A549 (cell line): Measurements from ENCODE around the gene MAL. TPM values are rescaled to one million over a fixed set of nuclear protein-coding genes. Genes with fewer than 3 reads are reported as not detected.

Experiments
- ATAC-seq, 2 experiments: fragments of 200-7000 bp in 1 of 2; fragments of >200 bp in 1 of 2; cut with Nextera tagmentation in 1 of 2; cut with Tn5 transposase in 1 of 2; 3 replicates each; pipeline versions ENCODE4 v1.8.0 to v1.9.1; 2018 to 2020; ENCODE audit warnings: mild to moderate bottlenecking in 1 of 2, moderate library complexity in 1 of 2
- CTCF ChIA-PET: fragments of 300-600 bp; sonication (Branson Sonifier 250); formaldehyde crosslinking; extraction: SDS; loops from one replicate; lab custom pipeline; 2021; ENCODE audit warnings: antibody characterized with exemption, inconsistent platforms; lab: Yijun Ruan, JAX
- POLR2A ChIA-PET: fragments of 350-600 bp; formaldehyde crosslinking; extraction: SDS; loops from one replicate; lab custom pipeline; 2021; ENCODE audit warnings: antibody characterized with exemption, inconsistent platforms; lab: Yijun Ruan, JAX
- DNase-seq, 2 experiments: peaks; one replicate each; pipeline versions ENCODE4 v3.0.0 to v3.0.0-alpha.2; 2011 to 2016; ENCODE audit warnings: low read depth in 1 of 2, low spot score in 1 of 2
- FAIRE-seq: peaks from 2 replicates; lab custom pipeline; 2011; peaks lifted over from hg19 to GRCh38; lab: Jason Lieb, UNC
- H3K27ac ChIP-seq, 2 experiments: fragments of >200 bp; sonication (Bioruptor Twin); formaldehyde crosslinking; 3 replicates each; pipeline ENCODE4 v1.5.1; 2016 to 2017
- H3K4me1 ChIP-seq: fragments of >200 bp; sonication (Bioruptor Twin); formaldehyde crosslinking; 3 replicates; pipeline ENCODE4 v1.6.1; 2016
- H3K4me2 ChIP-seq: fragments of >200 bp; sonication (Bioruptor Twin); formaldehyde crosslinking; 3 replicates; pipeline ENCODE4 v1.6.1; 2016
- H3K4me3 ChIP-seq: fragments of >200 bp; sonication (Bioruptor Twin); formaldehyde crosslinking; 3 replicates; pipeline ENCODE4 v1.5.1; 2016
- H3K9me3 ChIP-seq: fragments of >200 bp; sonication (Bioruptor Twin); formaldehyde crosslinking; 3 replicates; pipeline ENCODE4 v1.6.1; 2016
- BHLHE40 ChIP-seq: IDR thresholded peaks from 2 replicates; pipeline ENCODE4 v1.6.1; 2012; ENCODE audit warnings: low read depth, low read length, inconsistent platforms
- CEBPB ChIP-seq, 2 experiments: fragments of >200 bp in 1 of 2; sonication (Bioruptor Twin) in 1 of 2; formaldehyde crosslinking in 1 of 2; IDR thresholded peaks; 2 replicates each; pipeline ENCODE4 v1.6.1; 2012 to 2016
- CHD2 ChIP-seq: fragments of 150-350 bp; IDR thresholded peaks from 2 replicates; pipeline ENCODE4 v1.6.1; 2014; ENCODE audit warnings: low read length; ENCODE audit not compliant: partially characterized antibody
- CHD4 ChIP-seq: fragments of 200-600 bp; sonication (generic); IDR thresholded peaks from 2 replicates; pipeline ENCODE4 v1.6.1; 2016; ENCODE audit warnings: antibody characterized with exemption, mild to moderate bottlenecking, borderline replicate concordance
- EP300 ChIP-seq, 2 experiments: fragments of >200 bp; sonication (Bioruptor Twin); formaldehyde crosslinking; IDR thresholded peaks; 2 replicates in 1 of 2; 3 replicates in 1 of 2; pipeline ENCODE4 v1.6.1; 2016 to 2017
- FOSB ChIP-seq: fragments of 250-450 bp; sonication (Bioruptor Pico); IDR thresholded peaks from 2 replicates; pipeline ENCODE4 v1.5.0; 2020; ENCODE audit warnings: mild to moderate bottlenecking, moderate library complexity
- FOSL2 ChIP-seq, 2 experiments: fragments of 450-650 bp in 1 of 2; fragments of >200 bp in 1 of 2; sonication (Bioruptor Twin) in 1 of 2; formaldehyde crosslinking; IDR thresholded peaks; 2 replicates each; pipeline versions ENCODE4 v1.5.0 to v1.6.1; 2016 to 2020; ENCODE audit warnings: mild to moderate bottlenecking in 1 of 2, moderate library complexity in 1 of 2
- GATA3 ChIP-seq: IDR thresholded peaks from 2 replicates; pipeline ENCODE4 v1.6.1; 2012; ENCODE audit warnings: borderline replicate concordance
- HEYL ChIP-seq: fragments of 250-450 bp; sonication (Bioruptor Pico); IDR thresholded peaks from 2 replicates; pipeline ENCODE4 v1.8.0; 2021; ENCODE audit warnings: mild to moderate bottlenecking, moderate library complexity
- HMGXB4 ChIP-seq: fragments of 250-450 bp; sonication (Bioruptor Pico); IDR thresholded peaks from 2 replicates; pipeline ENCODE4 v1.5.0; 2021; ENCODE audit warnings: mild to moderate bottlenecking, moderate library complexity, borderline replicate concordance
- HOXB5 ChIP-seq: fragments of 250-450 bp; sonication (Bioruptor Pico); IDR thresholded peaks from 2 replicates; pipeline ENCODE4 v1.5.0; 2020; ENCODE audit warnings: mild to moderate bottlenecking, moderate library complexity
- JUN ChIP-seq, 2 experiments: fragments of >200 bp; sonication (Bioruptor Twin); formaldehyde crosslinking; IDR thresholded peaks; 2 replicates in 1 of 2; 3 replicates in 1 of 2; pipeline ENCODE4 v1.6.1; 2016 to 2017
- KDM1A ChIP-seq: fragments of 200-600 bp; sonication (generic); IDR thresholded peaks from 2 replicates; pipeline ENCODE4 v1.6.1; 2016; ENCODE audit warnings: low read depth, mild to moderate bottlenecking
- KDM5A ChIP-seq: fragments of 200-600 bp; sonication (generic); IDR thresholded peaks from 2 replicates; pipeline ENCODE4 v1.6.1; 2016; ENCODE audit warnings: antibody characterized with exemption, mild to moderate bottlenecking
- MAFK ChIP-seq: fragments of 450-650 bp; IDR thresholded peaks from 2 replicates; pipeline ENCODE4 v1.6.1; 2014; ENCODE audit not compliant: partially characterized antibody
- MAX ChIP-seq: IDR thresholded peaks from 2 replicates; pipeline ENCODE4 v1.6.1; 2012
- MAZ ChIP-seq: fragments of 150-350 bp; IDR thresholded peaks from 2 replicates; pipeline ENCODE4 v1.6.1; 2014; ENCODE audit warnings: antibody characterized with exemption, low read depth, low read length, borderline replicate concordance
- POLR2A ChIP-seq: IDR thresholded peaks from 2 replicates; pipeline ENCODE4 v1.6.1; 2012; ENCODE audit warnings: mild to moderate bottlenecking, low read length
- RAD21 ChIP-seq, 2 experiments: fragments of >200 bp in 1 of 2; sonication (Bioruptor Twin) in 1 of 2; formaldehyde crosslinking in 1 of 2; IDR thresholded peaks in 1 of 2; conservative IDR thresholded peaks in 1 of 2; 2 replicates in 1 of 2; 3 replicates in 1 of 2; pipeline ENCODE4 v1.6.1; 2012 to 2018; ENCODE audit warnings: inconsistent platforms in 1 of 2
- REST ChIP-seq: fragments of 200-600 bp; sonication (generic); IDR thresholded peaks from 2 replicates; pipeline ENCODE4 v1.6.1; 2016; ENCODE audit warnings: antibody characterized with exemption, mild to moderate bottlenecking, moderate library complexity
- RFX5 ChIP-seq: fragments of 450-650 bp; IDR thresholded peaks from 2 replicates; pipeline ENCODE4 v1.7.1; 2014; ENCODE audit warnings: antibody characterized with exemption, mild to moderate bottlenecking, moderate library complexity
- SREBF2 ChIP-seq: fragments of 450-650 bp; IDR thresholded peaks from 2 replicates; pipeline ENCODE4 v1.6.1; 2014; ENCODE audit warnings: mild to moderate bottlenecking, moderate library complexity
- ZNF302 ChIP-seq: fragments of 250-450 bp; sonication (Bioruptor Pico); IDR thresholded peaks from 2 replicates; pipeline ENCODE4 v1.9.0; 2021; ENCODE audit warnings: inconsistent platforms, mild to moderate bottlenecking, moderate library complexity
- WGBS: methylation state at CpG from one replicate; pipeline ENCODE4 v1.1.6; 2017; ENCODE audit errors: missing lambda C conversion rate; 5-methylcytosine and 5-hydroxymethylcytosine counted together
- polyA plus RNA-seq, 4 experiments: library from polyadenylated mRNA; depleted of rRNA in 3 of 4; stranded (reverse); fragments of >200 nt; fragmentation: RNase III in 1 of 4; extraction: RNeasy Plus Mini Kit Qiagen cat#74134 plus additional on column Dnase treatment in 1 of 4; gene quantifications; 2 replicates in 3 of 4; 3 replicates in 1 of 4; pipeline ENCODE4 v1.2.3, GENCODE V29; 2011 to 2017

The MAL gene
- polyA plus RNA-seq, 2 of the 4 experiments (the other 2 are of a cell fraction): not detected

GRCh38 chr2:95052307-95052706, 26.8 kb downstream of the MAL start:
- CTCF ChIA-PET: interaction anchor here (0.8 to 6.1 kb wide), 5 partner anchors 11 to 66 kb away, joined by 3 to 45 read pairs (median 24); partner anchors contain the start of gene MAL
- 38% methylated on average over 6 of the region's 6 CpGs for WGBS
- H3K4me3 ChIP-seq: no peak overlapping the region
- H3K27ac ChIP-seq: no peak overlapping the region
- H3K4me2 ChIP-seq: no peak overlapping the region
- H3K4me1 ChIP-seq: no peaks in the 10 kb centered on the region
- H3K9me3 ChIP-seq: no peaks in the 10 kb centered on the region; the same call in 2 of the 3 replicates
- DNase-seq (no peak), FAIRE-seq (no peak)
- POLR2A ChIA-PET: no interaction called here
- TF ChIP-seq EP300 (IDR thresholded peaks at IDR 0.05): no peak
- TF ChIP-seq JUN (IDR thresholded peaks at IDR 0.05): no peak
- TF ChIP-seq CEBPB (IDR thresholded peaks at IDR 0.05): no peak
- no peak for TF ChIP-seq CHD4
- no peak for TF ChIP-seq ZNF302 (CRISPR knock-in tag)
- TF ChIP-seq, all 56 proteins: peak for 0
- no peak for ATAC-seq

GRCh38 chr2:95052804-95053479, 27.4 kb downstream of the MAL start:
- 44% methylated on average over 13 of the region's 13 CpGs for WGBS
- POLR2A ChIA-PET: no interaction called here
- Histone ChIP-seq H3K4me1 (no peaks in the 10 kb centered on the region), H3K27ac (no peak overlapping the region), H3K4me2 (no peak overlapping the region), H3K9me3 (no peaks in the 10 kb centered on the region; the same call in 2 of the 3 replicates)
- DNase-seq: no peak
- TF ChIP-seq MAX: no peak
- no peak for TF ChIP-seq FOSB (CRISPR knock-in tag)
- no peak for TF ChIP-seq MAZ
- TF ChIP-seq POLR2A: no peak
- no peak for TF ChIP-seq MAFK
- TF ChIP-seq CHD4: no peak
- no peak for TF ChIP-seq KDM1A
- no peak for TF ChIP-seq CHD2
- no peak for TF ChIP-seq HOXB5 (CRISPR knock-in tag)
- no peak for TF ChIP-seq FOSL2 (IDR thresholded peaks at IDR 0.05)
- TF ChIP-seq FOSL2 (CRISPR knock-in tag; IDR thresholded peaks at IDR 0.05): no peak
- no peak for TF ChIP-seq GATA3
- TF ChIP-seq SREBF2: no peak
- no peak for TF ChIP-seq REST
- no peak for TF ChIP-seq KDM5A
- TF ChIP-seq HMGXB4 (CRISPR knock-in tag): no peak
- TF ChIP-seq BHLHE40: no peak
- no peak for TF ChIP-seq EP300 (IDR thresholded peaks at IDR 0.05)
- TF ChIP-seq RAD21 (conservative IDR thresholded peaks at IDR 0.05 in 1 of 2, IDR thresholded peaks at IDR 0.05 in 1 of 2): no peak
- no peak for TF ChIP-seq RFX5
- TF ChIP-seq HEYL (CRISPR knock-in tag): no peak
- TF ChIP-seq, all 56 proteins: peak for 0
- CTCF ChIA-PET: interaction anchor here (0.8 to 6.1 kb wide), 7 partner anchors 10 to 66 kb away, joined by 3 to 45 read pairs (median 10); partner anchors contain the start of gene MAL
- no peak for FAIRE-seq
- no peak for ATAC-seq
- H3K4me3 ChIP-seq: no peak overlapping the region
